ENCODE measurements around the gene TBX3. TPM values are rescaled to one million over a fixed set of nuclear protein-coding genes. Genes with fewer than 3 reads are reported as not detected.

The TBX3 gene
- total RNA-seq, 2 experiments from 2014 or later, result not detected

DNA sequence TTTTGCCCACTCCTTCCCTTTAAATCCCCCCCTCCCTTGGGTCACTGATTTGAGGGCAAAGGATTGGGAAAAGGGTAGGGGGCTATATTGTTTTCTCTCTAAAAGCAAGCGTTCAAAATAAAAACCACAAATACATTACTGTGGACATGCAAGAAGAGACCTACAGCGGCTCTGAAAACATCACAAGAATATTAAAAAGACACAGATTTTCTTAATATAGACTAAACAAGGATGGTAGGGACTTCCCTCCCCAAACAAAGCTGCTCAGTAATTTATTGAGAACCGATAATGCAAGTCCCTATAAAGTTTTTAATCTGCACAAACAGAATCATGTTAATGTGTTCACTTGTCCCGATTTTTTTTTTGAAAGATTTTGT is 12.9 kb downstream of the TBX3 start:
- Mint-ChIP-seq H3K4me3 (no peak overlapping the region), H3K27ac (no peak overlapping the region), H3K27me3 (peaks cover 71% of the 10 kb centered on the region), H3K36me3 (ENCODE audit: low read depth) (no peaks in the 10 kb centered on the region), H3K4me1 (no peaks in the 10 kb centered on the region), H3K9me3 (ENCODE audit: low read depth) (no peaks in the 10 kb centered on the region)
- no peak for DNase-seq
- no peak for ATAC-seq
- intact Hi-C loops (cut with DNase I, micrococcal nuclease), result loop anchor here in 1 of 2 experiments (10.0 kb wide), 1 partner anchor 1206 kb away; no protein-coding TSS in a partner anchor
- ChIA-PET CTCF (no interaction called here), POLR2A (no interaction called here)

DNA sequence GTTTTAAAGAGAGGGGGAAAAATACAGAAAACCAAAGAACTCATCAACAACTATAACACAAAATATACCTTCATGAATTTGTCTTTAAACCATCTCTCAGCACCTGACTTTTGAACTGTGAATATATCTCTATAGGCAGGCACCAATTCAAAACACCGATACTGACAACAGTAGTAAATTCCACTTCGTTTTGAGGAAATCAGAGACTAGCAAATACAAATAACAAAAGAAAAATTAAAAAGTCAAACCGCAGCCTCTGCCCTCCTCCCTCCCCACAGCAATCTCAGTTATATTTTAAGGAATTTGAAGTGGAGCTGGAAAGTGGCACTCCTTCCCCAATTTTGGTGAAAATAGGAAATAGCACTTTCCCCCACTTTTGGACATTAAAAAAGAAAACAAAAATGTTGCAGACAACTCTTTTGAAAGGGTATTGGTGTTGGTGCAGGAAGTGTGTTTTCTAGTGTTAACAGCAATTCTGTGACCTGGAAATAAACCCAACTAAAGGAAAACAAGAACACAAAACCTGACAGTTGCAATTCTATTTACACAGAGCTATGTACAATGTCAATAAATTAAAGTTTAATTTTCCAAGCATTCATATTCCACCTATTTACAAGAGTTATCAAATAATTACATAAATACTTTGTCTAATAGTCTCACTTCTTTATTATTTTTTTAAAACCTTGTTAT is 13.5 kb downstream of the TBX3 start:
- POLR2A ChIA-PET, result no interaction called here
- Mint-ChIP-seq H3K36me3 (ENCODE audit: low read depth) (no peaks in the 10 kb centered on the region), H3K4me1 (no peaks in the 10 kb centered on the region), H3K9me3 (ENCODE audit: low read depth) (no peaks in the 10 kb centered on the region), H3K4me3 (no peak overlapping the region), H3K27me3 (peaks cover 67% of the 10 kb centered on the region), H3K27ac (no peak overlapping the region)
- ATAC-seq (no peak), DNase-seq (no peak)
- CTCF ChIA-PET, result no interaction called here
- intact Hi-C loops (cut with DNase I, micrococcal nuclease), result loop anchor here in 1 of 2 experiments (10.0 kb wide), 1 partner anchor 1206 kb away; no protein-coding TSS in a partner anchor

DNA sequence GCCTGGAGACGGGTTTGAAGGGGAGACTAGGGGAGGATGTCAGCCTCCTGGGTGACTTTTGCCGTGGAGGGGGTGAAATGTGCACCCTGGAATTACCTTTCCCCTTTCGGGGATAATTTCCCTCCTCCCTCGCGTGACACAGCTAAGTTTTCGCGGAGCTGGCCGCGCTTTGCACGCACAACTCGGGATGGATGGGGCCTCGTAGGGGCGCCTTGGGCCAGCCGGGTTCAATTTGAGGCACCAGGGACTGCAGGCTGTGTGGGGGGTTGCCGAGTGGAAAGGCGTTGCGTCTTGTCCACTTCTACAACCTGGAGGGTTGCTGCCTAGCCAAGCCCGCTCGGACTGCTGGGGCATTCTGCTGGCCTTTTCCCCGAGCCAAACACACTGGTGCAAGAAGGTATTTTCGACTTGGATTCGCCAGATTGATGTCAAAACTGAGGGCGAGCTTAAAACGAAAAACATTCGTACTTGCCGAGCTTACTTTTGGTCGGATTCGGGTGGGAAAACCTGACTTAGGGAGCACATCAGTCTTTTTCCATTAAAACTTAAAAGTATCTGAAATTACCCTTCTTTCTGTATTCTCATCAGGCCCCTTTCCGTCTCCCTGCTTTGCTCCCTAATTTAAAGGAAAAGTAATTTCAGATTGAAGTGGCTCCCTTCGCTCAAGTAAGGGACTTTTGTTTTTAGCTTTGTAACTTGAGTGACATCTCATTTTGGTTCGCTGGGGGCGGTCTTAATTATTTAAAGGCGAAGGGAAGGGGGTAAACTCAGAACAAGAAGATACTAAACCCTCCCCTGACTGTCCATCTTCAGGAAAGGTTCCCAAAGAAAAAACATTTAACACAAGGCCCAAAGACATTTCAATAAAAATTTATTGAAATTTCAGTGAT is 14.3 kb downstream of the TBX3 start:
- Mint-ChIP-seq H3K4me3 (no peak overlapping the region), H3K9me3 (ENCODE audit: low read depth) (no peaks in the 10 kb centered on the region), H3K27me3 (peaks cover 61% of the 10 kb centered on the region), H3K27ac (no peak overlapping the region), H3K36me3 (ENCODE audit: low read depth) (no peaks in the 10 kb centered on the region), H3K4me1 (no peaks in the 10 kb centered on the region)
- ChIA-PET CTCF (no interaction called here), POLR2A (interaction anchor here (0.6 kb wide), 1 partner anchor 656 kb away, joined by 3 read pairs; no protein-coding TSS in a partner anchor)
- DNase-seq (no peak), ATAC-seq (no peak)
- intact Hi-C loops (cut with DNase I, micrococcal nuclease), result loop anchor here (2.0 to 10.0 kb wide), 4 partner anchors 15 to 1205 kb away; partner anchors contain the start of genes LHX5 (in 1 of the 2) and TBX3 (in 1 of the 2)

DNA sequence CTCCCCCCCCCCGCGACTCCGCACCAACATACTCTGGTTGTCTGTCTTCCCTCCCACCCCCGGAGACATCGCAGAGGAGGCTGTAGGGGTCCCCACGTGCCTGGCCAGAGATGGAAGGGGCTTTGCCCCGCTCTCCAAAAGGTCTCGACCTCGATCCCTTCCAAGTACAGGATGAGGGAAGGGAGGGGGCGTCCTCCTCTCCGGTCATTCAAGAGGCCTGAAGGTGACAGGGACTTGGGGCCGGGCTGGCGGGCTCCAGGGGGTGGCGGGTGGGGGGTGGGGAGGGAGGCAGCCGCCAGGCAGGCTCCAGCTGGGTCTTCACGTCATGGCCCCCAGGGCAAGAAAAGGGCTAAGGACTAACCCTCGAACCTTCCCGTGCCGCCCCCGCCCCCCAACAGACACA is 15.1 kb downstream of the TBX3 start:
- ATAC-seq (no peak), DNase-seq (no peak)
- Mint-ChIP-seq H3K36me3 (ENCODE audit: low read depth) (no peaks in the 10 kb centered on the region), H3K27me3 (peaks cover 65% of the 10 kb centered on the region), H3K9me3 (ENCODE audit: low read depth) (no peaks in the 10 kb centered on the region), H3K27ac (no peak overlapping the region), H3K4me1 (no peaks in the 10 kb centered on the region), H3K4me3 (no peak overlapping the region)
- CTCF ChIA-PET, result no interaction called here
- intact Hi-C loops (cut with DNase I, micrococcal nuclease), result loop anchor here (2.0 to 10.0 kb wide), 3 partner anchors 16 to 1194 kb away; partner anchors contain the start of genes LHX5 (in 1 of the 2) and TBX3 (in 1 of the 2)
- POLR2A ChIA-PET, result interaction anchor here (0.7 kb wide), 1 partner anchor 863 kb away, joined by 6 read pairs; no protein-coding TSS in a partner anchor

DNA sequence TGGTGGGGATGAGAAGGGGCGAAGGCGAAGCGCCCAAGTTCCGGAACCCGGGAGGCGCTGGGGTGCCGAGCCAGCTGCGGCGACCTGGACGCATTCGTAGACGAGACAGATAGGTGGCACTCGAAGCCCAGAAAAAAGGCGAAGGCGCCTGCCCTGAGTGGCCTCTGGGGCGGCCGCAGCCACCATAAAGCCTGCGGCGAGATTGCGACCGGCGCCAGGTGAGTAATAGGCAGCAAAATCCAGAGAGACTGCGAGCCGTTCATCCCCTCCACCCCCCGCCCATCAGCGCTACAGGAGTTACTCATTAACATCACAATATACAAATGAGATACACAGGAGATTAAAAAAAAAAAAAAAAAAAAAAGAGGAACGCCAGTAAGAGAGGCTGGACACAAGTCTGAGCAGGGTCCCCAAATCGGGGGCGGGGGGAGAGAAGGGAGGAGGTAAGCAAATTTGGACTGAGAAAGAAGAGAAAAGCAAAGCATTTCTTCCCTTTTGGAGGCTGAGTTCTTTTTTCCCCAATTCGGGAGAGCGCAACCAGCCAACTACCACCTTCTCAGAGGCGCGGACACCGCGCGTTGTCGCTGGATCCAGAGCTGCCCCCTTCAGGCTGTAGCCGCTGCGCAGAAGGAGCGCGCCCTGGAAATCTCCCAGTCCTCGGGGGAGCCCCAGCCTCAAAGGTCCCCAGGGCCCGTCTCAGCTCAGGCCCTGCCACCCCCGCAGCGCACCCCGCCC is 15.7 kb downstream of the TBX3 start:
- intact Hi-C loops (cut with DNase I, micrococcal nuclease), result loop anchor here (2.0 to 10.0 kb wide), 3 partner anchors 16 to 1194 kb away; partner anchors contain the start of genes LHX5 (in 1 of the 2) and TBX3 (in 1 of the 2)
- H3K4me1 Mint-ChIP-seq, result no peaks in the 10 kb centered on the region
- ATAC-seq, result peak; percentile 61
- peaks cover 64% of the 10 kb centered on the region for H3K27me3 Mint-ChIP-seq
- peak; percentile 67 for DNase-seq
- no peaks in the 10 kb centered on the region for H3K36me3 Mint-ChIP-seq (ENCODE audit: low read depth)
- H3K4me3 Mint-ChIP-seq, result no peak overlapping the region
- H3K9me3 Mint-ChIP-seq (ENCODE audit: low read depth), result no peaks in the 10 kb centered on the region
- H3K27ac Mint-ChIP-seq, result no peak overlapping the region
- ChIA-PET POLR2A (interaction anchor here (0.7 kb wide), 1 partner anchor 863 kb away, joined by 6 read pairs; no protein-coding TSS in a partner anchor), CTCF (interaction anchor here (0.6 kb wide), 1 partner anchor 128 kb away, joined by 3 read pairs; no protein-coding TSS in a partner anchor)

DNA sequence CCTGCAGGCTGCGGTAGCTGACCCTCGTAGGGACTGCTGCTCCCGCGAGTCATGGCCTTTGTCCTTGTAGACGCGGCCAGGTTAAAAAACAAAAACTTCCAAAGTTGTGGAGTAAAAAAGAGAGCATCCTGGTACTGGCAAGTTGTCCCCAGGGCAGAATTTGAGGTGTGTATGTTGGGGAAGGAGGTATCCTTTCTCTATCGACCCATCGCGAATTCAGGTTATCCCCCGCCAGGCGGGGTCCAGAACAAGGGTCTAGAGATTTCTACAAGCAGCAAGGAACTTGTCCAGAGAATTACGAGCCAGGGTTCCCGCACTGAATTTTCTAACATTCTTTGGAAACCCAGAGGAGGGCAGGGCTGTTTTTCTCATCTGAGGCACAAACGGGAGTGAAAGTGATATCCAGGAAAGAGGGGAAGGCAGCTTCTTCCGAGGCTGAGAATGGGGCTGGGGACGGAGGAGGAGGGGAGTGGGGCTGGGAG is 16.3 kb downstream of the TBX3 start:
- Mint-ChIP-seq H3K9me3 (ENCODE audit: low read depth) (no peaks in the 10 kb centered on the region), H3K27me3 (peaks cover 64% of the 10 kb centered on the region), H3K27ac (no peak overlapping the region), H3K4me3 (no peak overlapping the region), H3K36me3 (ENCODE audit: low read depth) (no peaks in the 10 kb centered on the region), H3K4me1 (no peaks in the 10 kb centered on the region)
- intact Hi-C loops (cut with DNase I, micrococcal nuclease), result loop anchor here (2.0 to 10.0 kb wide), 6 partner anchors 17 to 1193 kb away; partner anchors contain the start of genes LHX5 (in 1 of the 2) and TBX3 (in 1 of the 2)
- DNase-seq, result no peak
- no peak for ATAC-seq
- ChIA-PET POLR2A (no interaction called here), CTCF (interaction anchor here (0.6 kb wide), 1 partner anchor 129 kb away, joined by 3 read pairs; no protein-coding TSS in a partner anchor)

DNA sequence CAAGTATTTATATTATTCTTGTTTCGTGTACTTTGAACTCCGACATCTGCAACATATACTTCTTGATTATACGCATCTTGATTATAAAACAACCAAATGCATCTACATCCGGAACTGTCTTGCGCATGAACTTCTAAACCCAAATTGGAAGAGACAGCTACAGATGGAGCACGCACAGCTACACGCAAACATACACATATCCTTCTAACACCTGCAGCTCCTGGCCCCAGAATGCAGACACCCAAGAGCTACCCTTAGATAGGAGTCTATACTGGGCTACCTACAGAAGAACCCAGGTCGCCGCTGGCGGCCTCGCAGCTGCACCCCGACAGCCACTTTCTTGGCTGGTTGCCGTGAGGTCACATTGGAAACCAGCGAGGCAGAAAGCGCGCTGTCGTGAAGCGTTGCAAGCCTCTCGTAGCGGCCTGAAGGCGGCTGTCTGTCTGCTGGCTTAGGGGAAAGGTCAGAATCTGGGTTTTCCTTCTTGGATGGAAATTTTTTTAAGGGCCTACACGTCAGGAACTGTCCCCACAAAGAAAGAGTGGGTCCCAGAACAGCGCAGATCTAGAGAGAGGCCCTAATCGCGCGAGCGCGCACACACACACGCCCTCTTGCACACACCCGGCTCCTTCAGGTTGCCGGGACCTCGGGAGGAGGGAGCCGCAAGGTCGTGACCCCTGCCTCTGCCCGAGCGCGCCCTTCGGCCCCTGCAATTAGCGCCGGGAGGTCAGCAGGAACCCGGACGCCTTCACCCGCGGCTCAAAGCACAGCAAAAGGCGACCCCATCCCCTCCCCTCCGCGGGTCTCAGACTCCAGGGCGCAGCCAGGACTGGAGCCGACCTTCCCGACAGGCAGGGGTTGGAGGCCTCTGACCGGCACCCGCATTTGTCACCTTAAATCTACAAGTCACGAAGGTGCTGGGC is 17.0 kb downstream of the TBX3 start:
- ChIA-PET CTCF (interaction anchor here (0.6 kb wide), 2 partner anchors 130 to 1252 kb away, joined by 3 read pairs; no protein-coding TSS in a partner anchor), POLR2A (interaction anchor here (0.6 kb wide), 1 partner anchor 681 kb away, joined by 3 read pairs; no protein-coding TSS in a partner anchor)
- H3K4me3 Mint-ChIP-seq, result no peak overlapping the region
- H3K36me3 Mint-ChIP-seq (ENCODE audit: low read depth), result no peaks in the 10 kb centered on the region
- ATAC-seq (no peak), DNase-seq (no peak)
- intact Hi-C loops (cut with DNase I, micrococcal nuclease), result loop anchor here (2.0 to 10.0 kb wide), 5 partner anchors 30 to 1192 kb away; partner anchors contain the start of gene LHX5 (in 1 of the 2)
- no peak overlapping the region for H3K27ac Mint-ChIP-seq
- H3K27me3 Mint-ChIP-seq, result peaks cover 62% of the 10 kb centered on the region
- no peaks in the 10 kb centered on the region for H3K4me1 Mint-ChIP-seq
- no peaks in the 10 kb centered on the region for H3K9me3 Mint-ChIP-seq (ENCODE audit: low read depth)

DNA sequence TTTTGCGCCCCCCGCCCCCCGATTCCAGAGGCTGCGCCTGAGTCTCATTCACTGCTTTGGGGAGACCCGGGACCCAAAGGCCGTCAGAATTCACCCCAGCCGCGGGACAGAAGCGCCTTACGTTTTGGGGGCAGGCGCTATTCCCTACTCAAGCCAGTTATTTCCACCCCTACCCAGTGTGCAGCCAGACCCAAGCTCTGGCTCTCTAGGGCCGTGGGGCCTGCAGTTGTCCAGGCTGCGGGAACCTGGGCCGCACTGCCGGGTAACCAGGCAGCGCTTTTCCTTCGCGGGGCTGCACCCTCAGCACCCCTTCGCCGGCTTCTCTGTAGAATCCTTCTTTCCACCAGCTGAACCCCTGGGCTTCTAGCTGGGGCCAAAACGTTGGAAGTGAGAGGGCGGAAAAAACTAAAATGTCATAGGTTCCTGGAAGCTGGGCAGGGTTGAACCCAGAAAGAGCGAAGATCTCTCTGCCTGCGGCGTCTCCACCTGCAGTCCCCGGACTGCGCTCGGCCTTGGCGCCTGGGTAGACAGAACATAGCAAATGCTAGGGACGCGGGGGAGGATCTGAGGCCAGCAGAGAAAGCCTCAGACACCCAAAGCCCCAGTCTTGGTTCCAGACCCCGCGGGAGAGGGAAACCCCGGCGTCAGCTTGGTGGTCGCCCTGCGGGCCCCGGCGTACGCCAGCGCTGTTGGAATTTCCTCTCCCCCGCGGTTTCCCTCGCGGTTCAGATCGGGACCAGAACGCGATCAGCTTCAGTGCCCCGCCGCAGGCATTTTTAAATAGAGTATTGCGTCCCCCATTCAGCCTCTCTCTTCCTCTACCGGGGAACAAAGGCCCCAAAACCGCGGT is 18.3 kb downstream of the TBX3 start:
- CTCF ChIA-PET, result interaction anchor here (0.7 kb wide), 1 partner anchor 22 kb away, joined by 4 read pairs; no protein-coding TSS in a partner anchor
- no peaks in the 10 kb centered on the region for H3K36me3 Mint-ChIP-seq (ENCODE audit: low read depth)

DNA sequence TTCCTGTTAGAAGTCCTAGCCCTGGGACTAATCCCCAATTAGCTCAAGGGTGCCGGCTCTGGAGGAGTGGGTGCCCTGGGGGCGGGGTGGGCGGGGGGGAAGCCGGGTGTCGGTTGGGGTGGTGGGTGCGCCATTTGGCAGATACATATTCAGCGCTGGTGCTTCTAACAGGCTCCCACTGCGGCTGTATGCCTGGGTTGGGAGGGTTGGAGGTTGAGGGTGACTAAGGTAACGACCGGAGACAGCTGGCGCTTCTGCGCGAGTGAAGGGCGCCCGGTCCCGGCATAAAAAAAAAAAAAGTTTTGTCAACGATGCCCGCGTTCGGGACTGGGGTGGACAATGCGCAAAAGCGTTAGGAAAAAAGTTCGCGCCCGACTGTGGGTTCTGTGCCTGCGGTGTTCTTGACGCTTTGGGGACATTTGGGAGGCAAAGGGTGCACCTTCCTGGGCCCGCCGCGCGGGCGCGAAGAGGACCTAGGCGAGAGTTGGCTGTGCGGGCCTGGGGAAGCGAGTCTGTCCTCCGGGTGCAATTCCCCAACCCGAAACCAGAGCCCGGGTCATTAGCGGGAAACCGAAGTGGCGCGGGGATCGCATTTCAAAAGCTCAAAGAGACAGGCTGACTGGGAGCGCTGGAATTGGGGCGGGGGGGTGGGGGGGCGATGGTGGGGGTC is 19.2 kb downstream of the TBX3 start:
- peaks cover 45% of the 10 kb centered on the region for H3K27me3 Mint-ChIP-seq
- ChIA-PET POLR2A (no interaction called here), CTCF (interaction anchor here (0.6 kb wide), 1 partner anchor 466 kb away, joined by 4 read pairs; no protein-coding TSS in a partner anchor)
- no peak overlapping the region for H3K4me3 Mint-ChIP-seq
- no peaks in the 10 kb centered on the region for H3K36me3 Mint-ChIP-seq (ENCODE audit: low read depth)
- H3K9me3 Mint-ChIP-seq (ENCODE audit: low read depth), result no peaks in the 10 kb centered on the region
- H3K4me1 Mint-ChIP-seq, result no peaks in the 10 kb centered on the region
- DNase-seq (no peak), ATAC-seq (no peak)
- intact Hi-C loops (cut with DNase I, micrococcal nuclease), result loop anchor here (2.0 to 10.0 kb wide), 3 partner anchors 217 to 1190 kb away; partner anchors contain the start of gene LHX5 (in 1 of the 2)
- no peak overlapping the region for H3K27ac Mint-ChIP-seq

More for the DNA sequence above, 18.3 kb downstream of the TBX3 start:
- intact Hi-C loops (cut with DNase I, micrococcal nuclease), result loop anchor here (2.0 to 10.0 kb wide), 5 partner anchors 31 to 1191 kb away; partner anchors contain the start of gene LHX5 (in 1 of the 2)
- ATAC-seq (no peak), DNase-seq (no peak)
- H3K27me3 Mint-ChIP-seq, result peaks cover 53% of the 10 kb centered on the region
- H3K4me1 Mint-ChIP-seq, result no peaks in the 10 kb centered on the region
- no peak overlapping the region for H3K27ac Mint-ChIP-seq
- POLR2A ChIA-PET, result no interaction called here
- H3K9me3 Mint-ChIP-seq (ENCODE audit: low read depth), result no peaks in the 10 kb centered on the region
- no peak overlapping the region for H3K4me3 Mint-ChIP-seq
